Fibroblast of pulmonary artery (primary cell): ENCODE data around the gene LPP.
A peak's percentile ranks its signal among the peaks of the same experiment; 100 is the strongest.

Source experiments
- DNase-seq: peaks from one replicate; pipeline ENCODE4 v3.0.0-alpha.2; 2010; ENCODE audit warnings: low read depth
- H3K4me3 ChIP-seq: replicated peaks from 2 replicates; pipeline ENCODE4 v1.5.1; 2011; ENCODE audit warnings: low read depth, mild to moderate bottlenecking, control low read depth, low read length, moderate library complexity
- TF ChIP-seq, protein P1 (sequence below): IDR thresholded peaks from 2 replicates; pipeline ENCODE4 v1.5.1; 2011; ENCODE audit warnings: mild to moderate bottlenecking, control low read depth, low read length, inconsistent platforms; ENCODE audit errors: missing control alignments

Gene LPP

DNA sequence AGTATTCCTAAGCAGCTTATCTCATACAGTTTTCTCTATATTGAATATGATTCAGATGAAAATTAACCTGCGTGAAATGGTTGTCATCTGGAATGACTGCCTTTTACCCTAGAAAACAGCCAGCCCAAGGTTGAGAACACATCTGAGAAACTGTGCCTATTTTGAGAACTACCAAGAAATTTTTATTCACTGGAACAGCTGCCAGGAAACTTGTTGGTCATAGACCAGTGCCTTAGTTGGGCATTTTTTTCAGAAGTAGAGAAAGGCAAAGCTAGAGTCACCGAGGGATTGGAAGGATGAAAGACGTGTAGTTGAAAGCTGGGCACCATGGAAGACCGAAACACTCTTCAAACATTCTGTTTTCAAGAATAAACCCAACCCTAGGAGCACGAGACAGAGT is 277.1 kb downstream of the LPP start:
- H3K4me3 ChIP-seq, result no peak overlapping the region
- no peak for DNase-seq
- TF ChIP-seq, protein P1, sequence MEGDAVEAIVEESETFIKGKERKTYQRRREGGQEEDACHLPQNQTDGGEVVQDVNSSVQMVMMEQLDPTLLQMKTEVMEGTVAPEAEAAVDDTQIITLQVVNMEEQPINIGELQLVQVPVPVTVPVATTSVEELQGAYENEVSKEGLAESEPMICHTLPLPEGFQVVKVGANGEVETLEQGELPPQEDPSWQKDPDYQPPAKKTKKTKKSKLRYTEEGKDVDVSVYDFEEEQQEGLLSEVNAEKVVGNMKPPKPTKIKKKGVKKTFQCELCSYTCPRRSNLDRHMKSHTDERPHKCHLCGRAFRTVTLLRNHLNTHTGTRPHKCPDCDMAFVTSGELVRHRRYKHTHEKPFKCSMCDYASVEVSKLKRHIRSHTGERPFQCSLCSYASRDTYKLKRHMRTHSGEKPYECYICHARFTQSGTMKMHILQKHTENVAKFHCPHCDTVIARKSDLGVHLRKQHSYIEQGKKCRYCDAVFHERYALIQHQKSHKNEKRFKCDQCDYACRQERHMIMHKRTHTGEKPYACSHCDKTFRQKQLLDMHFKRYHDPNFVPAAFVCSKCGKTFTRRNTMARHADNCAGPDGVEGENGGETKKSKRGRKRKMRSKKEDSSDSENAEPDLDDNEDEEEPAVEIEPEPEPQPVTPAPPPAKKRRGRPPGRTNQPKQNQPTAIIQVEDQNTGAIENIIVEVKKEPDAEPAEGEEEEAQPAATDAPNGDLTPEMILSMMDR, result no peak

DNA sequence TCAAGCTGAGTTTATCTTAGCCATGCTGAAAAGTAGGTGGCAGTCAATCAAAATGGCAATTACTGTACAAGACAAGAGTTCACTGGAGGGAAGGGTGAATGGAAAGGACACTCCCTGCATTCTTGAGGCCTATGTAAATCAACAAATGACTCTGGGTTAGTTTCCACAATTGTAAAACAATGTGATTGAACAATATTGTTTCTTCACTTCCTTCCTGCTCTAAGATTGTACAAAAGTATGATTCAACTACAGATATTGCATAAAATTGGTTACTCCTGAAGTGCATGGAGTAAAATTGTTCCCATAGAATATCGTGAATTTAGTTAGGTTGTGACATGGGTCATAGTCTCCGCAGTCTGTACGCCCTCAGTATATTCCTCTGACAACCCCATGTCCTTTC is 277.6 kb downstream of the LPP start:
- TF ChIP-seq, protein P1, result no peak
- no peak overlapping the region for H3K4me3 ChIP-seq
- peak; percentile 93 for DNase-seq

DNA sequence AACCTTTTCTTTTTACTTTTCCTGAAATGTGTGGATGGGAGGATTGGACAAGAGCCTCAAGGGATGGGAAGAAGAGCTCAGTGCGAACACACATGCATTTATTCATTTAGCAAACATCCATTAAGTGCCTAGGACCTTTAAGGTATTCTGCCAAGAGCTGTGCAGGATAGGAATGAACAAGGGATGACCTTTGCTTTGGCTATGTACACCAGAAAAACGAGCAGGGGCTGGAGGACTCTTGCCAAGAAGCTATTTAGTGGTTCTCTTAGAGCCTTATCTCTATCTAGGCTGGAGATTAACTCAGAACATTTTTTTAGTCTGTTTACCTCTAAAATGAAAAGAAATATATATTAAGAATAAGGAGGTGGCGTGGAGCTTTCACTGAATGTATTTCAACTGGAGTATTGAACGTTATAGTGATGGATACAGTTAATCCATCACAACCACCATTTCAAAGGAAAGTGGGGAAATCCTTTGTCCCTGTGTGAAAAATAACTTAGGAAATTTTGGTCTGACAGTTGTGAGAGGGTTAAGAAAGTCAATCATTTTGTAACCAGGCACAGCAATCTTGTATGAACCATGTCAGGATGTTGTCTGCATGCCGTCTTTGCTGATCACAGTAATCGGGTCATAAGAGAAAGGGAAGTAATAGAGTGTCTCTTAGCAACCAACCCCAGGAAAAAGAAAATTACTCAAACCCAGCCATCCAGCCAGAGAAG is 279.0 kb downstream of the LPP start:
- TF ChIP-seq, protein P1, result no peak
- peak overlapping the region; percentile 8 for H3K4me3 ChIP-seq
- peak; percentile 77 for DNase-seq

DNA sequence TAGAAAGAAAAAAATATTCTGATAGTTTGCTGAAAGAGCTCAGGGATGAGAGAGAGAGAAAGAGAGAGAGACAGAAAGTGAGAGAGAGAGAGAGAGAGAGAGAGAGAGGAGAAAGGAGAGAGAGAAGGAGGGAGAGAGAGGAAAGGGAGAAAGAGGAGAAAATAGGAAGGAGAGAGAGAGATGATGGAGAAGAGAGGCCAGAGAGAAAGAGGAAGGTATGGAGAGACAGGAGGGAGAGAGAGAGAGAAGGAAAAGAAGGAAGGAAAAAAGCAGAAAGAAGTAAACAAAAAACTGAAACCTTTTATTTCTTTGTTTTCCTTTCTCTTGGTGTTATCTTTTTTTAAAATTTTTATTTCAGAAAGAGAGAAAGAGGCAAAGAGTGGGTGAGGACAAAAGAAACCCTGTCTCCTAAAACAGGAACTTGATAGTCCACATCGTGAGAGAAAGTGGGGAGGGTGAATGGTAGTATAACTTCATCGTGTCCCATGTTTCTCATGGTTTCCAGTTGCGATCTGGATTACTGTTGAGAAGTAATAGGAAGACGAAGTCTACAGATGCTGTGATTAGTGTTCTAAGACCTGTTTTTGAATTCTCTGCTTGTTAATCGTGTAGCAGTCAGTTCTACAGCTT is 279.7 kb downstream of the LPP start:
- TF ChIP-seq, protein P1, result no peak
- H3K4me3 ChIP-seq, result peak overlapping the region; percentile 8
- DNase-seq, result no peak

DNA sequence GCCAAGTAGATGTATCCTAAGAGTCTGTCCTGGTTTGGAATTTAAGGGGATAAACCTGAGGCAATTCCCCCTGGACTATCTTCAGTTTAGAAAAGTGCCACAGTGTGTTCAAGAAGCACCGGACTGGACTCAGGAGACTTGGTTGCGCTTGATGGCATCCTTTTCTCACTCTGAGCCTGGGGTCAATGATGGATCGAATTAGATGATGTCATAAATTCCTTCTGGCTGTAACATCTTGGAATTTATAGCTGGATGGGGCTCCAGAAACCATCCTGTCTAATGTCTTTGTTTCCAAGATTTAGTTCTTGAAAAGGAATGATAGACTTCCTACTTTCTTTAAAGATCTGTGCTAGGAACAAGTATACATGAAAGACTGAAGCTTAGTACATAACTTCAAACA is 280.6 kb downstream of the LPP start:
- no peak overlapping the region for H3K4me3 ChIP-seq
- TF ChIP-seq, protein P1, result no peak
- no peak for DNase-seq

DNA sequence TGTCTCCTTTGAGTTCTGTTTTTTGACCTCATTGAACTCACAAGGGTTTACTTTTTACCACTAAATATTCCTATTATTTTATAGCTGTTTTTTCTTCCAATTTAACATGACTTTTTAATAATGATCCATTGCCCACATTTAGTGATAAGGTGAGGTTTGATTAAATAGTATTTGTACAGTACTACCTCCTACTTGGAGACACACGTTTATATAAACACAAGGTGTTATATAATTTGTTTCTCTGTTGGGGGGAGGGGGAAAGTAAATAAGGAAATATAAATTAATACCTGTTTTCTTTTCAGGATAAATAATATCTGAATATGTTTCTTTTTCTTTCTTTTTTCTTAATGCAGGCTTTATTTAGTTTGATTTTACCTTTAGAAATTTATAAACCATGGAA is 281.3 kb downstream of the LPP start:
- TF ChIP-seq, protein P1, result no peak
- no peak for DNase-seq
- H3K4me3 ChIP-seq, result no peak overlapping the region

DNA sequence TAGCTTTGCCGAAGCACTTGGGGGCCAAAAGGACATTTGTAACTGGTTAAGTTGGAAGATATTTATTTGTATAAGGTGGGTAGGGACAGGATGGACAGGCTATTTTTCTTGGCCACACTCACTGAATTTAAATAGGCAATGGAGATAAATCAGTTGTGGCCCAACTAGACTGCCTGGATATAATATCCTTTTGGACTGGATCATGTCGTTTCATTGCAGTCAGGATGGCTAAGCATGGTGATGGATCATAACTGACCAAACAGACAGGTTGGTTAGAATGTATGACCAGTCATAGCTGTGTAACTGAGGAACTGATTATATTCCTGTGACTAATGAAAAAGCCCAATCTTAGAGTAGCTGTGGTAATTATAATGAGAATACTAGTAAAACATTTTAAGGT is 284.0 kb downstream of the LPP start:
- TF ChIP-seq, protein P1, result no peak
- no peak for DNase-seq
- H3K4me3 ChIP-seq, result no peak overlapping the region
